Thoracic aorta (tissue), 2 donors: Measurements from ENCODE around the gene GRAMD1A. TPM values are rescaled to one million over a fixed set of nuclear protein-coding genes. Genes with fewer than 3 reads are reported as not detected.

Experiments used
- ATAC-seq: fragments of 150-250 bp; one replicate; pipeline ENCODE4 v1.8.0; 2017; ENCODE audit warnings: low read depth; ENCODE audit not compliant: insufficient number of reproducible peaks, low FRiP score
- DNase-seq: peaks from one replicate; pipeline ENCODE4 v3.0.0-alpha.2; 2020; ENCODE audit warnings: low spot score
- H3K27ac ChIP-seq, 2 donors: fragments of 200-600 bp; sonication (generic); 1 replicate in 1 of 2; 2 replicates in 1 of 2; pipeline ENCODE4 v1.5.1; 2016; ENCODE audit warnings: mild to moderate bottlenecking in 2 of 2, moderate library complexity in 2 of 2
- H3K27me3 ChIP-seq: fragments of 200-600 bp; sonication (generic); replicated peaks from 2 replicates; pipeline ENCODE4 v1.6.0; 2016; ENCODE audit warnings: mild to moderate bottlenecking; ENCODE audit not compliant: insufficient read depth
- H3K36me3 ChIP-seq: fragments of 200-600 bp; sonication (generic); one replicate; pipeline ENCODE4 v1.5.1; 2016
- H3K4me1 ChIP-seq, 2 donors: fragments of 200-600 bp; sonication (generic); 1 replicate in 1 of 2; 2 replicates in 1 of 2; pipeline versions ENCODE4 v1.5.1 to v1.6.0; 2016; ENCODE audit warnings: low read depth in 2 of 2, mild to moderate bottlenecking in 1 of 2; ENCODE audit not compliant: control insufficient read depth in 1 of 2
- H3K4me3 ChIP-seq: fragments of 200-600 bp; sonication (generic); 2 replicates; pipeline ENCODE4 v1.5.1; 2016; ENCODE audit warnings: mild to moderate bottlenecking
- H3K9me3 ChIP-seq: fragments of 200-600 bp; sonication (generic); 2 replicates; pipeline ENCODE4 v1.5.1; 2016
- total RNA-seq, 2 donors: library from RNA; depleted of rRNA; stranded (reverse); fragments of >200 nt; gene quantifications; one replicate each; pipeline versions ENCODE4 v1.1.0 to v1.2.3, GENCODE V29; 2016
- TF ChIP-seq, protein P1 (sequence below): fragments of 200-600 bp; sonication (generic); IDR thresholded peaks from one replicate; pipeline ENCODE4 v1.5.1; 2019; ENCODE audit warnings: antibody characterized with exemption

GRAMD1A gene
- total RNA-seq, 2 donors from 2014 or later: 42.9 to 83.5 TPM

GRCh38 chr19:35074426-35075201 is 74.5 kb downstream of the GRAMD1A start:
- H3K4me3 ChIP-seq: no peak overlapping the region
- no peak for ATAC-seq
- no peaks in the 10 kb centered on the region for H3K27me3 ChIP-seq
- no peak overlapping the region for H3K27ac ChIP-seq
- H3K4me1 ChIP-seq: no peaks in the 10 kb centered on the region
- no peak for DNase-seq
- H3K36me3 ChIP-seq: no peaks in the 10 kb centered on the region
- TF ChIP-seq, protein P1, sequence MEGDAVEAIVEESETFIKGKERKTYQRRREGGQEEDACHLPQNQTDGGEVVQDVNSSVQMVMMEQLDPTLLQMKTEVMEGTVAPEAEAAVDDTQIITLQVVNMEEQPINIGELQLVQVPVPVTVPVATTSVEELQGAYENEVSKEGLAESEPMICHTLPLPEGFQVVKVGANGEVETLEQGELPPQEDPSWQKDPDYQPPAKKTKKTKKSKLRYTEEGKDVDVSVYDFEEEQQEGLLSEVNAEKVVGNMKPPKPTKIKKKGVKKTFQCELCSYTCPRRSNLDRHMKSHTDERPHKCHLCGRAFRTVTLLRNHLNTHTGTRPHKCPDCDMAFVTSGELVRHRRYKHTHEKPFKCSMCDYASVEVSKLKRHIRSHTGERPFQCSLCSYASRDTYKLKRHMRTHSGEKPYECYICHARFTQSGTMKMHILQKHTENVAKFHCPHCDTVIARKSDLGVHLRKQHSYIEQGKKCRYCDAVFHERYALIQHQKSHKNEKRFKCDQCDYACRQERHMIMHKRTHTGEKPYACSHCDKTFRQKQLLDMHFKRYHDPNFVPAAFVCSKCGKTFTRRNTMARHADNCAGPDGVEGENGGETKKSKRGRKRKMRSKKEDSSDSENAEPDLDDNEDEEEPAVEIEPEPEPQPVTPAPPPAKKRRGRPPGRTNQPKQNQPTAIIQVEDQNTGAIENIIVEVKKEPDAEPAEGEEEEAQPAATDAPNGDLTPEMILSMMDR: no peak
- peaks cover 5% of the 10 kb centered on the region for H3K9me3 ChIP-seq

- ATAC-seq: no peak
- Histone ChIP-seq H3K4me1 (no peaks in the 10 kb centered on the region), H3K36me3 (no peaks in the 10 kb centered on the region), H3K9me3 (peaks cover 4% of the 10 kb centered on the region), H3K27ac (no peak overlapping the region), H3K27me3 (no peaks in the 10 kb centered on the region), H3K4me3 (no peak overlapping the region)
- TF ChIP-seq, protein P1: no peak
- DNase-seq: no peak
These were observed 75.3 kb downstream of the GRAMD1A start for GRCh38 chr19:35075202-35076025.

DNA sequence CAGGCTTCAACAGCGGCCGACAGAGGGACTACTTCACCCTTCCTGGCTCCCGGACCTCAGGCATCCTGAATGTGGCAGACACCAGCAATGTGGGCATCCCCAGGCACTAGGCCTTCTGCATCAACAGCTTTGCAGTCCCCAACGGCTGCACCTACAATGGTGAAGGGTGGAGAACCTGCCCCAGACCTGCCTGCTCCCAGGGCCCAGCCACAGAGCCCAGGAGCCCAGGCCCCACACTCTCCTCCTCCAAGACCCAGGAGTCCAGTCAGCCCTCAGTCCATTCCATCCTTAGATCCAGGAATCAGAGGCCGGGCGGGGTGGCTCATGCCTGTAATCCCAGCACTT is 75.9 kb downstream of the GRAMD1A start:
- Histone ChIP-seq H3K9me3 (no peaks in the 10 kb centered on the region), H3K4me3 (no peak overlapping the region), H3K27me3 (no peaks in the 10 kb centered on the region), H3K4me1 (no peaks in the 10 kb centered on the region), H3K27ac (no peak overlapping the region), H3K36me3 (no peaks in the 10 kb centered on the region)
- DNase-seq: no peak
- no peak for ATAC-seq
- TF ChIP-seq, protein P1: no peak

Other genes with a start within 250 kb of the GRAMD1A start
- 1 to 10 TPM; 5.1 to 6.4 TPM for gene ZNF599, start 227.1 kb upstream of the GRAMD1A start, total RNA-seq
- 1 to 10 TPM; 1.5 to 1.7 TPM for gene ZNF30, start 73.4 kb upstream of the GRAMD1A start, total RNA-seq
- 1 to 10 TPM; 5.5 to 8.5 TPM for gene ZNF792, start 36.1 kb upstream of the GRAMD1A start, total RNA-seq
- 10 to 100 TPM; 25.1 to 26.0 TPM for gene SCN1B, start 30.1 kb downstream of the GRAMD1A start, total RNA-seq
- 1 to 10 TPM in 1 of 2 donors, under 1 TPM in 1; 0.35 to 5.4 TPM for gene HPN, start 41.4 kb downstream of the GRAMD1A start, total RNA-seq
- 1 to 10 TPM in 1 of 2 donors, under 1 TPM in 1; 0.68 to 6.4 TPM for gene FXYD3, start 115.5 kb downstream of the GRAMD1A start, total RNA-seq
- 10 to 100 TPM in 1 of 2 donors, 1 to 10 TPM in 1; 7.9 to 17.4 TPM for gene LGI4, start 134.7 kb downstream of the GRAMD1A start, total RNA-seq
- gene FXYD1, start 138.5 kb downstream of the GRAMD1A start, total RNA-seq: 10 to 100 TPM; 50.7 to 65.8 TPM
- not detected for gene FXYD7, start 142.9 kb downstream of the GRAMD1A start, total RNA-seq
- 100 to 1,000 TPM in 1 of 2 donors, 10 to 100 TPM in 1; 65.0 to 106 TPM for gene FXYD5, start 154.4 kb downstream of the GRAMD1A start, total RNA-seq
- gene FAM187B, start 228.4 kb downstream of the GRAMD1A start, total RNA-seq: not detected
- gene LSR, start 248.7 kb downstream of the GRAMD1A start, total RNA-seq: 1 to 10 TPM; 7.6 to 9.3 TPM